Measurements from ENCODE around the gene ADAMTSL5. TPM values are rescaled to one million over a fixed set of nuclear protein-coding genes. Genes with fewer than 3 reads are reported as not detected.
"Not testable (repeated sequence)": the region's sequence is repeated elsewhere in the genome, so short reads cannot be mapped to it uniquely, and the experiment has no call there.

Gene ADAMTSL5
- total RNA-seq, 1 experiment from 2014 or later: 0.57 TPM

- DNase-seq (ENCODE audit: low read depth): no peak
These were observed 30.9 kb downstream of the ADAMTSL5 start for GRCh38 chr19:1481893-1482360.

DNA sequence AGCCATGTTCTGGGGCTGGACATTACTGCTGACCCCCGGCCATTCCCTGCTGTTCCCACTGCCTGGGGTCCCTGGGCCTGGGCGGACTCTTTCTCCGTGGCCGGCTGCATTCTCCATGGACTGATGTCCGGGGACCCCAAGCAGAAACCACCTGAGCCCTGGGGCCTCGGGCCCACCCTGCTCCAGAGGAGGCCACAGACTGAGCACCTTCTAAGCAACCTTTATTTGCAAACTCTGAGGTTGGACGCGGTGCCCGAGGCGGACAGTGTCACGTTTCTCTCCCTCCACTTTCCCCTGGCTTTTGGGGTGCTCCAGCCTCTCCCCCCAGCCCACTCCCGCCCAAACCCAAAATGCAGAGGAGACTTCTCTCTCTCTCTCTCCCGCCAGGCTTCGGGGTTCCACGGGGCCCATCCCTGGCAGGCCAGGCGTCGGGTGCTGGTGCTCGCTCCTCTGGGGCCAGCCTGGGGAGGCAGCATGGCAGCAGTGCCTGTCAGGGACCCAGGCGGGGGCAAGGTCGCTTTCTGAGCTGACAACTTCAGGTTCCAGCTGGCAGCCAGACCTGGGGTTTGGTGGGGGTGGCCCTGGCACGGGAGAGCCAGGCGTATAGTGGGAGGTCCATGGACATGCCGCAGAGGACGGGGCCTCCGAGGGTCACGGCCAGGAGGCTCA, 31.5 kb downstream of the ADAMTSL5 start:
- no peak for DNase-seq (ENCODE audit: low read depth)

GRCh38 chr19:1478934-1479707, 33.7 kb downstream of the ADAMTSL5 start, which contains the start of gene C19orf25:
Gene C19orf25 (minus strand): TSS chr19:1479215. CDS start chr19:1478903, 312 bp downstream.
- peak; percentile 97 for DNase-seq (ENCODE audit: low read depth)

- DNase-seq (ENCODE audit: low read depth): not testable (repeated sequence)
These were observed 35.8 kb downstream of the ADAMTSL5 start for GRCh38 chr19:1477056-1477455.

DNA sequence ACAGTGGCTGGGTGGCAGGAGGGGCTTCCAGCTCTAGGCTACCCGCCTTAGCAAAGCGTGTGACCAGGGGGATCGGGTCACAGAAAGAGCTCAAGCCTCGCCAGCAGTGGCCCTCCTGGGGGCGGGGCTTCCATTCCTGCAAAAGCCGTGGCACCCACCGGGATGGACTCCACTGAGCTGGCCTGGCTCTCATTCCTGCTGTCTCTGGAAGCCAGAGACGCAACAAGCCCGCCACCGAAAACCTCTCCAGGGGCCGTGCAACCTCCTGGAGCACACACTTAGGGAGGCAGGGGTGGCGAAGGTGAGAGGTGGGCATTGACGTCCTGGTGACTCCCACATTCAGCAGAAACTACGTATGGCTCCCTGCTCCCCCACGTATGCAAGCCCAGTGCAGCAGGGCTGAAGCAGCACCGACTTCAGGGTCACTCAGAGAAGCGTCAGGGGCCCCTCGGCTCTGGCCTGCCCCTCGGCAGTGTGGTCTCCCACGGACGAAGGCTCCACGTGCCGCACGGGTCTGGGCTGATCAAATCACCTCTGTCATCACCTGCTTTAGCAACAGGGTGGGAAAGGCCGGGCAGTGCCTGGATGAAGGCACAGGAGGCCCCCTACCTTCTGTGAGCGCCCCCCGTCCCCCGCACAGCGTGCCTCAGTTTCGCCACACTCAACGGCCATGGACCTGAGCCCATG, 36.9 kb downstream of the ADAMTSL5 start:
- no peak for DNase-seq (ENCODE audit: low read depth)

GRCh38 chr19:1474765-1475351, 38.0 kb downstream of the ADAMTSL5 start:
- no peak for DNase-seq (ENCODE audit: low read depth)

GRCh38 chr19:1474011-1474764, 38.6 kb downstream of the ADAMTSL5 start:
- DNase-seq (ENCODE audit: low read depth): no peak

- no peak for DNase-seq (ENCODE audit: low read depth)
These were observed 39.6 kb downstream of the ADAMTSL5 start for GRCh38 chr19:1473085-1473851.

- DNase-seq (ENCODE audit: low read depth): no peak
These were observed 40.4 kb downstream of the ADAMTSL5 start for GRCh38 chr19:1472231-1473084.

- no peak for DNase-seq (ENCODE audit: low read depth)
These were observed 41.2 kb downstream of the ADAMTSL5 start for GRCh38 chr19:1471515-1472160.

DNA sequence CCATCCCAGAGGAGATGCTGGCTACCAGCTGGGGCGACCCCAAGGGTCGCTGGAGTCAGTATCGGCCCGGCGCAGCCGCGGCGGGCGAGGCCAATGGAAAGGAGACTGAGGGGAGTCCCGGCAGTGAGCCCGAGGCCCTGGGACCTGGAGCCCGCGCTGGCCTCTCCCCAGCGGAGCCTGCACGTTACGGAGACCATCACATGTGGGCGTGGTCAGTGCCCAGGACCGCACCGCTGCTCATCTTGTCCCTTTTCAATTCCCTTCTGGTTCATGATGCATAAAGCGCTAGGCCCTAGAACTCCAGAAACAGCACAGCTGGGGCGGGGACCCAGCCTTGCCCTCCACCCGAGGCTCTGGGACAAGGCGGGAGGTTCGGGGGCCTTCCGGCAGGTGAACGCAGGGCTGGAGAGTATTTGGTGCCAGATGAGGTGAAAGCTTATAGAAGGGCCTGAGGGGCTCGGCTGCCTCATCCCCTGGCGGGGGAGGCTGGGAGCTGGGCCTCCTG, 41.8 kb downstream of the ADAMTSL5 start:
- DNase-seq (ENCODE audit: low read depth): no peak

DNA sequence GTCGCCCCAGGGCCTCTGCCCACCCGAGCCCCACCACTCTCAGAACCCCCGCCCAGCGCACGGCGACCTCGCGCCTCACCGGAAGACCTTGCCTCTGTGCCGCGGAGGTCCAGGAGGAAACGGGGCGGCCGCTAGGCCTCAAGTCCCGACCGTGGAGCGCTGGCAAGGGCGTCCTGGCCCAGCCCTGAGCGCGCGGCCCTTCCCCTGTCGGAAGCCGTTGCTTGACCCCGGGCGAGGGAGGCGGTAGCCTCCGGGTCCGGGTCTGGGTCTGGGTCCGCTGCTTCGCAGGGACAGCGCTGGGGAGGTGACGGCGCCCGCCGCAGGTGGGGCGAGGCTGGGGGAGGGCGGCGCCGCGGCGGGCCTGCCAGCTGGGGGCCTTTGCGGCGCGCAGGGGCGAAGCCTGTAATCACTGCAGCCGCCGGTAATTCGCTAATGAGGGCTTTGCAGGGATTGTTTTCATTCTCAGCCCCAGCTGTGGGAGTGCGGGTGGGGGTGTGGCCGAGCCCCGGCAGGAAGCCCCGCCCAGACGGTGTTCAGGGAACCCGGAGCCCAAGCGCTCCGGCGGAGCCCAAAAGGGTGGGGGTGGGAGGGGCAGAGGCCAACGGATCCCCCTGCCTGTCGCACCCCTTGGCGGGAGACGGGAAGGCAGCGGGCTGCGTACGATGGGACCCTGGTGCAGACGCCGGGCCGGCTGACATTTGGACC, 42.4 kb downstream of the ADAMTSL5 start:
- DNase-seq (ENCODE audit: low read depth): no peak

DNA sequence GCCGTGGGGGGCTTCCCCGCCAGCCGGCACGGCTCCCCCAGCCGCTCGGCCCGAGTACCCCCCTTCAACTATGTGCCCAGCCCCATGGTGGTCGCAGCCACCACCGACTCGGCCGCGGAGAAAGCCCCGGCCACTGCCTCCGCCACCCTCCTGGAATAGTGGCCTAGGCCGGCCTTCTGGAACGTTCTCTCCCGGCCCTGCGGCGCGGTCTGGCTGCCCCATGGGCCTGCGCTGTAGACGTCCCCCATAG, 42.8 kb downstream of the ADAMTSL5 start:
- DNase-seq (ENCODE audit: low read depth): no peak

DNA sequence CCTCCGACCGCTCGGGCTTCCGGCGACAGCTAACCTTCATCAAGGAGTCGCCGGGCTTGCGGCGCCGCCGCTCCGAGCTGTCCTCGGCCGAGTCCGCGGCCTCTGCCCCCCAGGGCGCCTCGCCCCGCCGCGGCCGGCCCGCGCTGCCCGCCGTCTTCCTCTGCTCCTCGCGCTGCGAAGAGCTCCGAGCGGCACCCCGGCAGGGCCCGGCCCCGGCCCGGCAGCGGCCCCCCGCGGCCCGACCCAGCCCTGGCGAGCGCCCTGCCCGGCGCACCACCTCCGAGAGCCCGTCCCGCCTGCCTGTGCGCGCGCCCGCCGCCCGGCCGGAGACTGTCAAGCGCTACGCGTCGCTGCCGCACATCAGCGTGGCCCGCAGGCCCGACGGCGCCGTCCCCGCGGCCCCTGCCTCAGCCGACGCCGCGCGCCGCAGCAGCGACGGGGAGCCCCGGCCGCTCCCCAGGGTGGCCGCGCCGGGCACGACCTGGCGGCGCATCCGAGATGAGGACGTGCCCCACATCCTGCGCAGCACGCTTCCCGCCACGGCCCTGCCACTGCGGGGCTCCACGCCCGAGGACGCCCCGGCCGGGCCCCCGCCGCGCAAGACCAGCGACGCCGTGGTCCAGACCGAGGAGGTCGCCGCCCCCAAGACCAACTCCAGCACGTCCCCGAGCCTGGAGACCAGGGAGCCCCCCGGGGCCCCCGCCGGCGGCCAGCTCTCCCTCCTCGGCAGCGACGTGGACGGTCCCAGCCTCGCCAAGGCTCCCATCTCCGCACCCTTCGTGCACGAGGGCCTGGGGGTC, 43.4 kb downstream of the ADAMTSL5 start:
- DNase-seq (ENCODE audit: low read depth): no peak

DNA sequence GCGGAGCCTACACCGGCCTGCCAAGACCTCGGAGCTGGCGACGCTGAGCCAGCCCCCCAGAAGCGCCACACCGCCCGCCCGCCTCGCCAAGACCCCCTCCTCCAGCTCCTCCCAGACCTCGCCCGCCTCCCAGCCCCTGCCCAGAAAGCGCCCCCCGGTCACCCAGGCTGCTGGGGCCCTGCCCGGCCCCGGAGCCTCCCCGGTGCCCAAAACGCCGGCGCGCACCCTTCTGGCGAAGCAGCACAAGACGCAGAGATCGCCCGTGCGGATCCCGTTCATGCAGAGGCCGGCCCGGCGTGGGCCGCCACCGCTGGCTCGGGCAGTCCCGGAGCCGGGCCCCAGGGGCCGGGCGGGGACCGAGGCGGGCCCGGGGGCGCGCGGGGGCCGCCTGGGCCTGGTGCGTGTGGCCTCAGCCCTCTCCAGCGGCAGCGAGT, 44.0 kb downstream of the ADAMTSL5 start:
- no peak for DNase-seq (ENCODE audit: low read depth)

- no peak for DNase-seq (ENCODE audit: low read depth)
These were observed 44.5 kb downstream of the ADAMTSL5 start for GRCh38 chr19:1468274-1468820.

Measured in Daoy (cell line).